Kidney (tissue), 14 donors: Measurements from ENCODE around the gene GRK4. TPM values are rescaled to one million over a fixed set of nuclear protein-coding genes. Genes with fewer than 3 reads are reported as not detected.

Experiments used
- DNase-seq, 5 donors: peaks; one replicate each; pipeline ENCODE4 v3.0.0-alpha.2; 2013 to 2020
- FAIRE-seq: peaks from 2 replicates; lab custom pipeline; 2012; peaks lifted over from hg19 to GRCh38; lab: Jason Lieb, UNC
- H3K27ac ChIP-seq, 2 donors: one replicate each; pipeline ENCODE4 v1.7.0; 2013; ENCODE audit warnings: low read depth in 2 of 2, low read length in 2 of 2, inconsistent platforms in 1 of 2
- H3K27me3 ChIP-seq: one replicate; pipeline ENCODE4 v1.7.1; 2013; ENCODE audit warnings: low read length, inconsistent platforms; ENCODE audit not compliant: control insufficient read depth, insufficient read depth
- H3K36me3 ChIP-seq, 3 donors: one replicate each; pipeline versions ENCODE4 v1.7.0 to v1.7.1; 2013; ENCODE audit warnings: low read length in 3 of 3, control low read depth in 1 of 3, inconsistent platforms in 1 of 3; ENCODE audit not compliant: insufficient read depth in 3 of 3, control insufficient read depth in 2 of 3
- H3K4me1 ChIP-seq, 3 donors: one replicate each; pipeline versions ENCODE4 v1.7.0 to v1.7.1; 2013; ENCODE audit warnings: low read length in 3 of 3, inconsistent platforms in 1 of 3, low read depth in 1 of 3; ENCODE audit not compliant: control insufficient read depth in 2 of 3, insufficient read depth in 2 of 3
- H3K4me3 ChIP-seq, 3 donors: one replicate each; pipeline versions ENCODE4 v1.7.0 to v1.8.1; 2013; ENCODE audit warnings: low read length in 3 of 3, control low read depth in 1 of 3, inconsistent platforms in 1 of 3
- H3K9ac ChIP-seq, 3 donors: one replicate each; pipeline versions ENCODE4 v1.7.0 to v1.7.1; 2013; ENCODE audit warnings: low read length in 3 of 3, control low read depth in 1 of 3, inconsistent platforms in 1 of 3
- H3K9me3 ChIP-seq, 3 donors: one replicate each; pipeline versions ENCODE4 v1.7.0 to v1.7.1; 2013; ENCODE audit warnings: low read length in 3 of 3, control low read depth in 1 of 3, inconsistent platforms in 1 of 3; ENCODE audit not compliant: control insufficient read depth in 2 of 3, insufficient read depth in 1 of 3
- intact Hi-C: fragments of 100-400 bp; cut with DNase I; formaldehyde crosslinking; loops from one replicate; pipeline ENCODE4 v1.11.1; 2022
- polyA plus RNA-seq: library from polyadenylated mRNA; stranded (reverse); fragments of 350-450 nt; fragmentation: Illumina TruSeq; extraction: RNeasy Lipid Tissue Mini Kit (QIAGEN cat#74804); gene quantifications from one replicate; pipeline ENCODE4 v1.2.3, GENCODE V29; 2014; ENCODE audit warnings: low read depth, low replicate concordance; ENCODE audit not compliant: insufficient read depth
- total RNA-seq: library from RNA; stranded (reverse); fragmentation: NEBNext Ultra II Directional; extraction: Animal tissue kit (Norgen Biotek cat#: 25700); gene quantifications from one replicate; pipeline ENCODE4 v1.2.1, GENCODE V29; 2021
- TF ChIP-seq, protein P1 (sequence below): IDR thresholded peaks from 3 replicates; pipeline ENCODE4 v1.5.1; 2012; ENCODE audit warnings: mild to moderate bottlenecking, moderate library complexity, borderline replicate concordance; ENCODE audit not compliant: insufficient read depth; ENCODE audit errors: extremely low read depth
- donor health status: control.
- donor health status: control.
- donor health status: control.
- donor health status: control.
- donor health status: control.
- donor health status: DM: yes; HTN: yes; CAD: no.
- donor health status: Normal renal cell carcinoma (clear cell type).

GRK4 gene
- total and polyA plus RNA-seq, 2 donors from 2014 or later = 4.3 TPM

DNA sequence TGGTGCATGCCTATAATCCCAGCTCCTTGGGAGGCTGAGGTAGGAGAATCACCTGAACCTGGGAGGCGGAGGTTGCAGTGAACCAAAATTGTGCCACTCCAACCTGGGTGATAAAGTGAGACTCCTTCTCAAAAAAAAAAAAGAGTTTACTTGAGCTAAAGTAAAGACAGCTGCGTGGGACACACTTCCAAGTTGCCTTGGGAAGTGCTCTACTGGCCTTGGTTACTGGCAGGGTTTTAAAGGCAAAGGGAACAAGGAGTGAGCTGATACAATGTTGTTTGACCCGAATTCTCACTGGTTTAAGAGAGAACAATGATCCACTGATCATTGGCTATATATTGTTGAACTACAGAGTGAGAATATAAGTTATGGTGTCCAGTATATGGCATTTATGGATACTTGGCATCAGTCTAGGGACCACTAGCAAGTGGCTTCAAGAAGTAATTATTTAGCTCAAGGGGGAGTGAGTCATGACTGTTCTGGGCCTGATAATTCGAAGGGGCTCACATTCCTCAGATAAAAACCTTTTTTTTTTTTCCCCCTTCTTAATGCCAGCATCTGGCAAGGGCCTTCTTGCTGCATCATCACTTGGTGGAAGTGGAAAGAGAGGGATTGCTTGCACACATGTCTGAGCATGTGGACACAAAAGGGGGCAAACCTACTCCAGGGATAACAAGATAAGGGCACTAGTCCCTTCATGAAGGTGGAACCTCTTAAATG is 32.3 kb downstream of the GRK4 start:
- Histone ChIP-seq H3K36me3 (no peaks in the 10 kb centered on the region), H3K27me3 (no peaks in the 10 kb centered on the region), H3K9me3 (no peaks in the 10 kb centered on the region), H3K9ac (no peak overlapping the region), H3K27ac (no peak overlapping the region), H3K4me1 (no peaks in the 10 kb centered on the region), H3K4me3 (no peak overlapping the region)
- intact Hi-C loops = no loop called here
- no peak for DNase-seq
- FAIRE-seq = no peak
- TF ChIP-seq, protein P1, sequence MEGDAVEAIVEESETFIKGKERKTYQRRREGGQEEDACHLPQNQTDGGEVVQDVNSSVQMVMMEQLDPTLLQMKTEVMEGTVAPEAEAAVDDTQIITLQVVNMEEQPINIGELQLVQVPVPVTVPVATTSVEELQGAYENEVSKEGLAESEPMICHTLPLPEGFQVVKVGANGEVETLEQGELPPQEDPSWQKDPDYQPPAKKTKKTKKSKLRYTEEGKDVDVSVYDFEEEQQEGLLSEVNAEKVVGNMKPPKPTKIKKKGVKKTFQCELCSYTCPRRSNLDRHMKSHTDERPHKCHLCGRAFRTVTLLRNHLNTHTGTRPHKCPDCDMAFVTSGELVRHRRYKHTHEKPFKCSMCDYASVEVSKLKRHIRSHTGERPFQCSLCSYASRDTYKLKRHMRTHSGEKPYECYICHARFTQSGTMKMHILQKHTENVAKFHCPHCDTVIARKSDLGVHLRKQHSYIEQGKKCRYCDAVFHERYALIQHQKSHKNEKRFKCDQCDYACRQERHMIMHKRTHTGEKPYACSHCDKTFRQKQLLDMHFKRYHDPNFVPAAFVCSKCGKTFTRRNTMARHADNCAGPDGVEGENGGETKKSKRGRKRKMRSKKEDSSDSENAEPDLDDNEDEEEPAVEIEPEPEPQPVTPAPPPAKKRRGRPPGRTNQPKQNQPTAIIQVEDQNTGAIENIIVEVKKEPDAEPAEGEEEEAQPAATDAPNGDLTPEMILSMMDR = no peak

DNA sequence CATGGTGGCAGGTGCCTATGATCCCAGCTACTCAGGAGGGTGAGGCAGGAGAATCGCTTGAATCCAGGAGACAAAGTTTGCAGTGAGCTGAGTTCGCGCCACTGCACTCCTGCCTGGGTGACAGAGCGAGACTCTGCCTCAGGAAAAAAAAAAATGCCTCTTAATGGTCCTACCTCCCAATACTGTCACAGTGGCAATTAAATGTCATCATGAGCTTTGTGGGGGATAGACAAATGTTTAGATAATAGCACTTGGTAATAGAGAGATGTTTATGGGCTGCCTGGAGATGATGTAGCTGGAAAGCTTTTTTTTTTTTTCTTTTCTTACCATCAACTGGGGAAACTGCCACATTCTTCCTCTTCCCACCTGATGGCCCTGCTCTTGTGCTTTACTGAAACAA is 33.0 kb downstream of the GRK4 start:
- H3K9me3 ChIP-seq = no peaks in the 10 kb centered on the region
- no peak overlapping the region for H3K4me3 ChIP-seq
- no peak overlapping the region for H3K9ac ChIP-seq
- TF ChIP-seq, protein P1 = no peak
- no peak overlapping the region for H3K27ac ChIP-seq
- DNase-seq (no peak), FAIRE-seq (no peak)
- H3K27me3 ChIP-seq = no peaks in the 10 kb centered on the region
- intact Hi-C loops = no loop called here
- H3K36me3 ChIP-seq = no peaks in the 10 kb centered on the region
- H3K4me1 ChIP-seq = no peaks in the 10 kb centered on the region

DNA sequence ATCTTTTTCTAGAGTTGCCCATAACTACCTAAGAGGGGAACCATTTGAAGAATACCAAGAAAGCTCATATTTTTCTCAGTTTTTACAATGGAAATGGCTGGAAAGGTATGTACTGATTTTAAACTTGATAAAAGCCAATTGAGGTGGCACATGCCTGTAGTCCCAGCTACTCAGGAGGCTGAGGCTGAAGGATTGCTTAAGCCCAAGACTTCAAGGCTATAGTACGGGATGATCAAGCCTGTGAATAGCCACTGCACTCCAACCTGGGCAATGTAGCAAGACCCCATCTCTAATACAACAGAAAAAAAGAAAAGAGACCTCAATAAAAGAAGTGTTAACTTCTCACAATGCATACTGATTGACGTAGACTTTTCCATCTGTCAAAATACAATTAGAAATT is 44.4 kb downstream of the GRK4 start:
- no peak for DNase-seq
- H3K4me1 ChIP-seq = no peaks in the 10 kb centered on the region
- TF ChIP-seq, protein P1 = no peak
- H3K4me3 ChIP-seq = no peak overlapping the region
- no peaks in the 10 kb centered on the region for H3K9me3 ChIP-seq
- H3K36me3 ChIP-seq = no peaks in the 10 kb centered on the region
- no peak overlapping the region for H3K9ac ChIP-seq
- FAIRE-seq = no peak
- intact Hi-C loops = no loop called here
- H3K27me3 ChIP-seq = no peaks in the 10 kb centered on the region
- no peak overlapping the region for H3K27ac ChIP-seq
